ENCODE data around the gene NUTF2.
"Not testable (repeated sequence)": the region's sequence is repeated elsewhere in the genome, so short reads cannot be mapped to it uniquely, and the experiment has no call there.

Gene NUTF2

DNA sequence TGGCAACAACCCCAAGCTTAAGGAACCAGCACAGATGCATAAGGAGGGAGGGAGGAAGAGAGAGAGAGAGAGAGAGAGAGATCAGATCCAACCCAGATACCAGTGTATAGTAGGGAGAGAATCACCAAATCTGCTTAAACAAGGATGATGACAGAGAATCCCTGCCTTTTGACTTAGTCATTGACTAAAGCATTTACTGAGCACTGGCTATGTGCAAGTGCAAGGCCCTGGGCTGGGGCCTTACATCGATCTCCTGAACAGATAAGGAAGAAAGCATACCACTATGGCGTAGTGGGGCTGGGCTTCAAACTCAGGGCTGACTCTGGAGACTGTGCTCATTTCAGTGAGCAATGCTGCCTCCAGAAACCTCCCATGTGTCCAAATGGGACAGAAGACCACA is 24.2 kb upstream of the NUTF2 start:
- in situ Hi-C loops (cut with MboI; ENCODE audit: low sequenced_read_pairs): no loop called here
- H3K36me3 ChIP-seq (replicated peaks): peaks cover 15% of the 10 kb centered on the region; the same call in 1 of the 2 replicates
- H3K27me3 ChIP-seq (ENCODE audit: low read depth): no peaks in the 10 kb centered on the region
- no peak for DNase-seq (ENCODE audit: low spot score in 2 of 2)
- H3K9me3 ChIP-seq: no peaks in the 10 kb centered on the region
- no peak overlapping the region for H3K4me3 ChIP-seq
- no peaks in the 10 kb centered on the region for H3K4me1 ChIP-seq

DNA sequence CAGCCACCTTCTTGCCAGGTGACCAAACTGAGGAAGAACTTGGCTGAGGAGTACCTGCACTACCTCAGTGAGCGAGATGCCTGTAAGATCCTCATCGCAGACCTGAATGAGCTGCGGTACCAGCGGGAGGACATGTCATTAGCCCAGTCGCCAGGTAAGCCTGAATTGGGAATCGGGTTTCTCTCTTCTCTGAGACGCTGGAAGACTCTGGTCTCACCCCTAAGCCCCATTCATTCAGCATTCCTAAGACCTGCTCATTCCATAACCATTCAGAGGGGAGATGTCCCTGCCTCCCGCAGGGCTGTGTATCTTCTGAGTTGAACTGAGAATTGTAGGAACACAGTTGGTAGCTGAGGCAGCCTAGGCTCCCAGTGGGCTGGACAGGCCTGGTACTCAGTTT is 21.6 kb upstream of the NUTF2 start:
- Histone ChIP-seq H3K9me3 (no peaks in the 10 kb centered on the region), H3K27me3 (ENCODE audit: low read depth) (no peaks in the 10 kb centered on the region), H3K4me1 (no peaks in the 10 kb centered on the region), H3K4me3 (no peak overlapping the region), H3K36me3 (replicated peaks) (peaks cover 39% of the 10 kb centered on the region)
- in situ Hi-C loops (cut with MboI; ENCODE audit: low sequenced_read_pairs): no loop called here
- DNase-seq (ENCODE audit: low spot score in 2 of 2): no peak

DNA sequence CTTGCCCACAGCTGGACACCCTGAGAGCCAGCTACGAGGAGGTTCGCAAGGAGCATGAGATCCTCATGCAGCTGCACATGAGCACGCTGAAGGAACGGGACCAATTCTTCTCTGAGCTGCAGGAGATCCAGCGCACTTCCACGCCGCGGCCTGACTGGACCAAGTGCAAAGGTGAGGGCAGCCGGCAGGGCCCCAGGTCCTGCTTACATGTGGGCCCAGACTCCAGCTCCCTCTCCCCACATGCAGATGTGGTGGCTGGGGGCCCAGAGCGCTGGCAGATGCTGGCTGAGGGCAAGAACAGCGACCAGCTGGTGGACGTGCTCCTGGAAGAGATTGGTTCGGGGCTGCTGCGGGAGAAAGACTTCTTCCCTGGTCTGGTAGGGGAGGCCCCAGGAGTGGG is 20.8 kb upstream of the NUTF2 start:
- no peaks in the 10 kb centered on the region for H3K27me3 ChIP-seq (ENCODE audit: low read depth)
- in situ Hi-C loops (cut with MboI; ENCODE audit: low sequenced_read_pairs): no loop called here
- no peak overlapping the region for H3K4me3 ChIP-seq
- no peaks in the 10 kb centered on the region for H3K9me3 ChIP-seq
- peaks cover 47% of the 10 kb centered on the region for H3K36me3 ChIP-seq (replicated peaks)
- no peaks in the 10 kb centered on the region for H3K4me1 ChIP-seq
- DNase-seq (ENCODE audit: low spot score in 2 of 2): no peak

DNA sequence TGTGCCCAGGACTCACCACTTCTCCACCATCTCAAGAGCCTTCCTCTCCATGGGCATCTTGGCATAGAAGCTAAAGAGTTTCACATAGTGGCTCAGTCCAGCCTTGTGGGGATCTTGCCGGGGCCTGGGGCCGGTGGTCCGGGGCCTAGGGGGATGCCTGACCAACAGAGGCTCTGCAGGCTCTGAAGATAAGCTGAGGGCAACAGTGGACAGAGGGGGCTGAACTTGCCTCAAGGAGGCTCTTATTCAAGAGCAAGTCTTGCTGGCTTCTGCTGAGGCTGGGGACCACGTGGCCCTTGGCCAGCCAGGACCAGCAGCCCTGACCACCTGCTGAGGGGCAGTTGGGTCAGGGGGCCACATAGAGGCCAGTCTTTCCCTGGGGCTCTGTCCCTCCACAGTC is 18.1 kb upstream of the NUTF2 start:
- peaks cover 61% of the 10 kb centered on the region for H3K36me3 ChIP-seq (replicated peaks)
- no peaks in the 10 kb centered on the region for H3K9me3 ChIP-seq
- peaks cover 5% of the 10 kb centered on the region; the same call in 1 of the 2 replicates for H3K4me1 ChIP-seq
- in situ Hi-C loops (cut with MboI; ENCODE audit: low sequenced_read_pairs): no loop called here
- H3K4me3 ChIP-seq: no peak overlapping the region
- H3K27me3 ChIP-seq (ENCODE audit: low read depth): no peaks in the 10 kb centered on the region
- DNase-seq (ENCODE audit: low spot score in 2 of 2): no peak

DNA sequence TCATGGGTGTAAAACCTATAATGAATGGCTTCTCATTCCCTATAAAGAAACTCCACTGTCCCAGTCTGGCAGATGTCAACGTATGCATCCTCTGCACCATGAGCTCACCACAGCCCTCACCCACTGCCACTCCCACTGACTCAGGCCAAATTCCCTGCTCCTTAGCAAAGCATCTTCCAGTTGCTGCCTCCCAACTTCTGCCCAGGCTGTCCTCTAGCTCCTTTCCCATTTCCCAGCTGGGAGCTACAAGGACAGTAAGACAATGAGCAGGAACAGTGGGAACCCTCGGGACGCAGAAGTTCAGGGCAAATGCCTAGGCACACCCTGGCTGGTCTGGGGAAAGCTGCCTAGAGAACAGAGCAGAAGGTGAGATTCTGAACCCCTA is 13.7 kb upstream of the NUTF2 start:
- peak in 1 of 2 experiments; percentile 32 for DNase-seq (ENCODE audit: low spot score in 2 of 2)
- Histone ChIP-seq H3K9me3 (no peaks in the 10 kb centered on the region), H3K27me3 (ENCODE audit: low read depth) (no peaks in the 10 kb centered on the region), H3K4me3 (peak overlapping the region; percentile 84), H3K36me3 (replicated peaks) (peaks cover 42% of the 10 kb centered on the region), H3K4me1 (peaks cover 8% of the 10 kb centered on the region; the same call in 1 of the 2 replicates)
- in situ Hi-C loops (cut with MboI; ENCODE audit: low sequenced_read_pairs): no loop called here

DNA sequence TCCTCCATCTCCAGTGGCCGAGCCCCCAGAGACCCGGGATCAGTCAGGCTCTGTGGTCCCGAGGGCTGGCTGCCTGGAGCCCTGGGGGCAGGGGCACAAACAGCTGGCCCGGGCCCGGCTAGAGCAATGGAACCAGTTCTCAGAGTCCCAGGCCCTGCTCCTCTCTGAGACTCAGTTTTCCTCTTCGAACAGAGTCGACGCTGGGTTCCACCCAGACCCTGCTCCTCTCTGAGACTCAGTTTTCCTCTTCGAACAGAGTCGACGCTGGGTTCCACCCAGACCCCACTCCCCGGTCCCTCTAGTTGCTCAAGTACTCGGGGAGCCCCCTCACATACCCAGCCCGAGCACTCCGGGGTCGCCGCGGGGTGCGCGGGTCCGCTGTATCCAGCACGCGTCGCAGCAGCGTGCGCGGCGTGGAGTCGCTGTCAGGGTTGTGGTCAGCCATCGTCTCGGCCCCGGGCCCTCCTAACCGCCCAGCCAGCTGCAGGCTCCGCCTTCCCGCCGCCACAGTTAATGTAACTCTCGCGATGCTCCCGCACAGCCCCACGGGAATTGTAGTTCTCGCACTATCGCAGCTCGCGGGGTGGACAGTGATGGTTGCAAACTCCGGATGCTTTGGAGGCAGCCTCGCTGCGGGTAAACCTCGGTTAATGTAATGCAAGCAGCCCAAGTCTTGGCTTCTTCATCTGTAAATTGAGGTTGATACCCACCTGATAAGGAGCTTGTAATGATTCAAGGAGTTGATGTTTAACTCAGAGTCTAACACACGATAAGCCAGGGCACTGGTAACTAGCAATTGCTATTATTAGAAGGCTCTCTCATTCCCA is 13.1 kb upstream of the NUTF2 start:
- DNase-seq (ENCODE audit: low spot score in 2 of 2): peak; percentile 91 to 97
- Histone ChIP-seq H3K9me3 (no peaks in the 10 kb centered on the region), H3K4me1 (peaks cover 8% of the 10 kb centered on the region; the same call in 1 of the 2 replicates), H3K36me3 (replicated peaks) (peaks cover 37% of the 10 kb centered on the region), H3K27me3 (ENCODE audit: low read depth) (no peaks in the 10 kb centered on the region), H3K4me3 (peak overlapping the region; percentile 84)
- in situ Hi-C loops (cut with MboI; ENCODE audit: low sequenced_read_pairs): no loop called here

DNA sequence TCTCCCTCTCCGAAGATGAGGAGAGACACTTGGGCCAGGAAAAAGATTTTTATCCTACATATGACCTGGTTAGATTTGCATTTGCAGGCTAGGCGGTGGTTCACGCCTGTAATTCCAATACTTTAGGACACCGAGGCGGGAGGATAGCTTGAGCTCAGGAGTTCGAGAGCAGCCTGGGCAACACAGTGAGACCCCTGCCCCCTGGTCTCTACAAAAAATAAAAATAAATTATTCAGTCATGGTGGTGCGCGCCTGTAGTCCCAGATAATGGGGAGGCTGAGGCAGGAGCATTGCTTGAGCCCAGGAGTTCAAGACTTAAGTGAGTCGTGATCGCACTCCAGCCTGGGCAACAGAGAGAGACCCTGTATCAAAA is 12.5 kb upstream of the NUTF2 start:
- in situ Hi-C loops (cut with MboI; ENCODE audit: low sequenced_read_pairs): no loop called here
- peaks cover 31% of the 10 kb centered on the region for H3K36me3 ChIP-seq (replicated peaks)
- DNase-seq (ENCODE audit: low spot score in 2 of 2): no peak
- peaks cover 8% of the 10 kb centered on the region; the same call in 1 of the 2 replicates for H3K4me1 ChIP-seq
- H3K4me3 ChIP-seq: peak overlapping the region; percentile 84
- H3K9me3 ChIP-seq: no peaks in the 10 kb centered on the region
- no peaks in the 10 kb centered on the region for H3K27me3 ChIP-seq (ENCODE audit: low read depth)

DNA sequence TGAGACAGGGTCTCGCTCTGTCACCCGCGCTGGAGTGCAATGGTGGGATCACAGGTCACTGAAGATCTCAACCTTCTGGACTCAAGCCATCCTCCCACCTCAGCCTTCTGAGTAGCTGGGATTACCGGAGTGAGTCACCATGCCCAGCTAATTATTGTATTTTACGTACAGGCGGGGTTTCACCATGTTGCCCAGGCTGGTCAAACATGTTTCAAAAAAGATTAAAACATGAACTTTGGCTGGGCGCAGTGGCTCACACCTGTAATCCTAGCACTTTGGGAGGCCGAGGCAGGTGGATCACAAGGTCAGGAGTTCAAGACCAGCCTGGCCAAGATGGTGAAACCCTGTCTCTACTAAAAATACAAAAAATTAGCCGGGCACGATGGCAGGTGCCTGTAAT is 9.5 kb upstream of the NUTF2 start:
- H3K9me3 ChIP-seq; H3K4me3 ChIP-seq; DNase-seq (ENCODE audit: low spot score in 2 of 2); H3K27me3 ChIP-seq (ENCODE audit: low read depth); in situ Hi-C loops (cut with MboI; ENCODE audit: low sequenced_read_pairs); H3K36me3 ChIP-seq (replicated peaks): not testable (repeated sequence)
- H3K4me1 ChIP-seq: peaks cover 19% of the 10 kb centered on the region

DNA sequence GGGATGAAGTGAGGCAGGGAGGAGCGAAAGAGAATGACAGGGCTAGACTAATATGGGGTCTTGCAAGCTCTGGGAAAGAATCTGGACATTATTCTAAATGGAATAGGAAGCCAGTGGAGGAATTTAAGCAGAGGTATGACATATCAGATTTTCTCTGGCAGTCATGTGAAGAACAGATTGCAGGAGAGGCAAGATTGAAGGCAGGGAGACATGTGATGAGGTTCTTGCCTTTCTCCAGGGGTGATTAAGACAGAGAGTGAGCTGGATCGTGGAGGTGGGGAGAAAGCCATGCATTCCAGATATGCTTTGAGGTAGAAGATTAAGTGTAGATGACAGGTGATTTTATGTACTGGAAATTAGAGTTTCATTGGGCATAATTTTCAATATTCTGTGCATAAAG is 8.9 kb upstream of the NUTF2 start:
- Histone ChIP-seq H3K36me3 (replicated peaks) (no peaks in the 10 kb centered on the region), H3K9me3 (no peaks in the 10 kb centered on the region), H3K4me3 (no peak overlapping the region), H3K27me3 (ENCODE audit: low read depth) (no peaks in the 10 kb centered on the region), H3K4me1 (peaks cover 16% of the 10 kb centered on the region)
- in situ Hi-C loops (cut with MboI; ENCODE audit: low sequenced_read_pairs): no loop called here
- DNase-seq (ENCODE audit: low spot score in 2 of 2): no peak

DNA sequence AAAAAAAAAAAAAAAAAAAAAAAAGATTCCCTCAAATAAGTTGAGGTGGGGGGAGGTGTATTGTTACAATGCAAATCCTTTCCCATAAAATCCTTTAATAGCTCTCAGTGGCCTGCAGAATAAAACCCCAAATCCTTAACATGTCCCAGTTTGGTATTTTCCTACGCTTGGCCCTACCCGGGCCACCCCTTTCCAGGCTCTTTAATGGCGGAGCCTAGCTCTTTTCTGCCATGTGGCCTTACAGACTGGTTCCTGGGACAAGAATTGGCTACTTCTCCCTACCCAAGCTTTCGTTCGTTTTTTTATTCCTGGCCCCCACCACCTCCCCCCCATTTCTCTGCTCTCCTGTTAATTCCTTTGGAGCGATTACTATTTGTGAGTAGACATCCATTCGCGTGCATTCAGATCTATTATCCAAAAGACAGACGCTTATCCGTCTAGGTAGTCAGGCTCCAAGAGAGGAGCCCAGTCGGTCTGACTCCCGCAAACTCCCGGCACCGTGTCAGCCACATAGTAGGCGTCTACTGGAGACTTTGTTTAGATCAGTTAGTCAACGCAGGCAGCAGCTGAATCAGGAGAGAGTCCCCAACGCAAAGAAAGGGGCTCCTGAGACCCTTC is 5.4 kb upstream of the NUTF2 start:
- peak overlapping the region; percentile 89 for H3K4me3 ChIP-seq
- DNase-seq (ENCODE audit: low spot score in 2 of 2): peak; percentile 65 to 93
- no peaks in the 10 kb centered on the region for H3K27me3 ChIP-seq (ENCODE audit: low read depth)
- peaks cover 7% of the 10 kb centered on the region; the same call in 1 of the 2 replicates for H3K36me3 ChIP-seq (replicated peaks)
- H3K4me1 ChIP-seq: peaks cover 38% of the 10 kb centered on the region
- H3K9me3 ChIP-seq: no peaks in the 10 kb centered on the region
- in situ Hi-C loops (cut with MboI; ENCODE audit: low sequenced_read_pairs): no loop called here

DNA sequence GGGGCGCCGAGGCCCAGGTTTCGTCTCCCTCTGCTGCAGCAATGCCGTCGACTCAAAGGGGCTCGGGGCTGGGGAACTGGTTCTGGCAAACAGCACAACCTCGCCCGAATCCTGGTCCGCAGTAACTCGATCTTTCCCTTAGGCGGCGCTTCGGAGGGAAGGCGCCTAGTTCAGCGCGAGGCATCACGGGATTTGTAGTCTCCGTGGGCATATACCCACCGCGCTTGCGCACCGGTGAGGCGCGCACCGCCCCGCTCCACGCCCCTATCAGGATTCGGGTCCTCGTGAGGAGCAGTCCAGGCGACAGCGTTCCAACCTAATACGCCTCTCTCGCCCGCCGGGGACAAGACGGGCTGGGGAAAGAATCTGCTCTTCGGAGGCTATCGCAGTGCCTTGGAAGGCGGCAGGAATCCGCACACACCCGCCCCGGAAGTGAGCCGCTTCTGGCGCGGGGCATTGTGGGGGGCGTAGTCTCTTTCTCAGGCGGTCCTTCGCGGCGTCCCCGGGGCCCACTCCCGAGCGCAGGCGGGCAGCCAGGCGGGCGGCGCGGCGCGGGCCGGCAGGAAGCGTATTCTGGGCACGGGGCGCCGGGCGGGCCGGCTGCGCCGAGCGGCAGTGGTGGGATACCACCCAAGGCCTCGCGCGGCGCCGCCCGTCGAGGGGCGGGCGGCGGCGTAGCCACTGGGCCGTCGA is 4.8 kb upstream of the NUTF2 start, which contains the start of gene THAP11:
THAP11 (plus strand) TSS at position 505 of the 693 bp plus-strand sequence. CDS start 235 bp downstream, outside the sequence.
- Histone ChIP-seq H3K9me3 (no peaks in the 10 kb centered on the region), H3K4me3 (peak within 1 kb of the TSS; percentile 89), H3K4me1 (peaks cover 38% of the 10 kb centered on the region), H3K27me3 (ENCODE audit: low read depth) (no peaks in the 10 kb centered on the region), H3K36me3 (replicated peaks) (peaks cover 7% of the 10 kb centered on the region; the same call in 1 of the 2 replicates)
- peak; percentile 95 to 97 for DNase-seq (ENCODE audit: low spot score in 2 of 2)
- in situ Hi-C loops (cut with MboI; ENCODE audit: low sequenced_read_pairs): no loop called here

DNA sequence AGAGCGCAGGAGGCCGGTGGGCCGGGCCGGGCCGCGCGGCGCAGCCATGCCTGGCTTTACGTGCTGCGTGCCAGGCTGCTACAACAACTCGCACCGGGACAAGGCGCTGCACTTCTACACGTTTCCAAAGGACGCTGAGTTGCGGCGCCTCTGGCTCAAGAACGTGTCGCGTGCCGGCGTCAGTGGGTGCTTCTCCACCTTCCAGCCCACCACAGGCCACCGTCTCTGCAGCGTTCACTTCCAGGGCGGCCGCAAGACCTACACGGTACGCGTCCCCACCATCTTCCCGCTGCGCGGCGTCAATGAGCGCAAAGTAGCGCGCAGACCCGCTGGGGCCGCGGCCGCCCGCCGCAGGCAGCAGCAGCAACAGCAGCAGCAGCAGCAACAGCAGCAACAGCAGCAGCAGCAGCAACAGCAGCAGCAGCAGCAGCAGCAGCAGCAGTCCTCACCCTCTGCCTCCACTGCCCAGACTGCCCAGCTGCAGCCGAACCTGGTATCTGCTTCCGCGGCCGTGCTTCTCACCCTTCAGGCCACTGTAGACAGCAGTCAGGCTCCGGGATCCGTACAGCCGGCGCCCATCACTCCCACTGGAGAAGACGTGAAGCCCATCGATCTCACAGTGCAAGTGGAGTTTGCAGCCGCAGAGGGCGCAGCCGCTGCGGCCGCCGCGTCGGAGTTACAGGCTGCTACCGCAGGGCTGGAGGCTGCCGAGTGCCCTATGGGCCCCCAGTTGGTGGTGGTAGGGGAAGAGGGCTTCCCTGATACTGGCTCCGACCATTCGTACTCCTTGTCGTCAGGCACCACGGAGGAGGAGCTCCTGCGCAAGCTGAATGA is 4.0 kb upstream of the NUTF2 start:
- H3K9me3 ChIP-seq: no peaks in the 10 kb centered on the region
- DNase-seq (ENCODE audit: low spot score in 2 of 2): peak; percentile 39 to 73
- peaks cover 38% of the 10 kb centered on the region for H3K4me1 ChIP-seq
- in situ Hi-C loops (cut with MboI; ENCODE audit: low sequenced_read_pairs): no loop called here
- H3K36me3 ChIP-seq (replicated peaks): peaks cover 11% of the 10 kb centered on the region; the same call in 1 of the 2 replicates
- H3K4me3 ChIP-seq: peak overlapping the region; percentile 89
- H3K27me3 ChIP-seq (ENCODE audit: low read depth): no peaks in the 10 kb centered on the region

DNA sequence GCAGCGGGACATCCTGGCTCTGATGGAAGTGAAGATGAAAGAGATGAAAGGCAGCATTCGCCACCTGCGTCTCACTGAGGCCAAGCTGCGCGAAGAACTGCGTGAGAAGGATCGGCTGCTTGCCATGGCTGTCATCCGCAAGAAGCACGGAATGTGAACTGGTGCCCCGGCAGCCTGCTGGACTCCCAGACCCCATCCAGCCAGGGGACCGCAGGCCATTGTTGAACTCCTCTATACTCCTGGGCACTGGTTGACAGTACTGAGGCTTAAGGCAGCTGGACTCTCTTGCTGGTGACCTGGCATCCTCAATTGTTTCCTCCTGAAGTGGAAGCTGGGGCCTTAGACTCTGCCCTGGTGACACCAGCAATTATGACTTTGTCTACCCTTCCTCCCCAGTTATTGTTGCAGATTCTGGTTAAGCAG is 3.4 kb upstream of the NUTF2 start:
- Histone ChIP-seq H3K4me3 (peak overlapping the region; percentile 89), H3K4me1 (peaks cover 44% of the 10 kb centered on the region), H3K36me3 (replicated peaks) (peaks cover 11% of the 10 kb centered on the region; the same call in 1 of the 2 replicates), H3K9me3 (no peaks in the 10 kb centered on the region), H3K27me3 (ENCODE audit: low read depth) (no peaks in the 10 kb centered on the region)
- peak in 1 of 2 experiments; percentile 6 for DNase-seq (ENCODE audit: low spot score in 2 of 2)
- in situ Hi-C loops (cut with MboI; ENCODE audit: low sequenced_read_pairs): no loop called here

All from HAP-1 (cell line).